Measurements from ENCODE around the gene P2RX6.

Gene P2RX6

DNA sequence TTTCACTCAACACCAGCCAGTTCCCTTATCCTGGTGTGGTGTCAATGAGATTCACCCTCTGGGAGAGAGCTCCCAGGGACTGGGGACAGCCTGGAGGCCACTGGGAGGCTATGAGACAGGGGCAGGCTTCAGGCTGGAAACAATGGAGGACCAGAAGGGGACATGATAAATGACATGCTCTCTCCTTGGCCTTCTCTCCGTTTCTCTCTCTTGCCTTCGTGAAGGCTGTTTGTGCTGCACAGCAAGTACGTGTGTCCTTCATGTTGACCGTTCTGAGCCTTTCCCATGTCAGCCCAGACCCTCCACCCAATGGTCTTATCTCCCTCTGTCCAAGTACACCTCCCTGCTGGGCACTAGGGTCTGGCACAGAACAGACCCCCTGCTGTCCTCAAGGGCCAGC lies 34.4 kb upstream of the P2RX6 start:
- no peak for DNase-seq

DNA sequence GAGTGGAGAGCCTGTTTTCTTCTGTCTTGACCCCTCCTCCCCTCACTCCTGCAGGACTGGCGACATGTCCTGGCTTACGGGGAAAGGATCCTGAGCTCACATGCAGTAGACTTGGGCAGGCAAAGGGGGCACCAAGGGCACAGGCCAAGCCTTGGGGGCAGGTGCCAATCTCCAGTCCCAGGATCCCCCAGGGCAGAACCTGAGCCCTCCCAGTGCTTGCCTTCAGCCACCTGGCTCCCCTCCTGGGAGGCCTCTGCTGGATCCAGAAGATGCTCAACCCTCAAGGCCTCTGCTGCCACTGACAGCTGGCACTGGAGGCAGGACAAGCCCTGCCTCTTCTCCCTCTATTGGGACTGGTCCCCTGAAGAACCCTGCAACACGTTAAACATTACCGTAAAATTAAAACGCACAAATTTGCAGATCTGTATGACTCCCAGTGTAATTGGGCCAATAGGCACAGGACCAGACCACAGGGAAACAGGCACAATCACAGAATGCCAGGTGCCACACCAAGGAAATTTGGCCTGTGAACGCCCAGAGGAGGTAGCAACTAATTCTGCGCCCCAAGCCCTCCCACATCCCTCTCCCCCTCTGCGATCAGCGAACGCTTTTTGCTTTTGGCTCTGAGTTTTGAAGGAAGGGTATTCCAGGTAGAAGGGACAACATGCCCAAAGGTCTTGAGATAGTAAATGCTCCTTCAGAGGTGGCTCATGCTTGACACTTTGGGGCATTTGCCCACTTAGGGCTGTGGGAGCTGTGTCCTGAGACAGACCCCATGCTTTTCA lies 33.8 kb upstream of the P2RX6 start:
- DNase-seq = no peak

DNA sequence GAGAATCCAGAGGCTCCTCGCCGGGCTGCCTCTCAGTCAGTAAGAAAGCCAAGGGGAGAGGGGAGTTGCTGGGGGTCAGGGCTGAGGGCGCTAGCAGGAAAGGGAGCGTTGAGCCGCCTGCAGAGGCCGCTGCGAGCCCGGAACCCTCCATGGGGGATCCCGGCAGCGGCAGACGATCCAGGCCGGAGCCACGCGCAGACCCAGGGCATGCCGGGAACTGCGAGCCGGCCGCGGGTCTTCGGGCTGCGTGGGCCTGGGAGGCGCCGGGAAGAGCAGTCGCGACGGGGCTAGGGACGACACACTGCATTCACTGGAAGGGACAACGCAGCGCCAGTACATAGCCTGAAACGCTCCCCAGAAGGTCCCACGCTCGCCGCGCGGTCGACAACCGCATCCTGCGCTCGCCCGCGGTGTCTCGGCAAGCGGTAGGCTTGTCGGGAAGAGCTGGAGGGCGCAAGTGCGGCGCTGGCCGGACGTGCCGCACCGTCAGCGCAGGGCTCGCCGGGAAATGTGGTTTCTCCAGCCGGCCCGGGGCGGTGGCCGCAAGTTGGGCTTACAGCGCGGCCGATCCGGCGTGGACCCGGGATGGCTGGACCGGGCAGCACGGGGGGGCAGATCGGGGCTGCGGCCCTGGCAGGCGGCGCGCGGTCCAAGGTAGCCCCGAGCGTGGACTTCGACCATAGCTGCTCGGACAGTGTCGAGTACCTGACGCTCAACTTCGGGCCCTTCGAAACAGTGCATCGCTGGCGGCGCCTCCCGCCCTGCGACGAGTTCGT lies 33.0 kb upstream of the P2RX6 start, which contains the start of gene LZTR1:
LZTR1 (plus strand) TSS at position 511 of the 776 bp plus-strand sequence; CDS start at position 586, 75 bp downstream.
- DNase-seq = peak; percentile 82

DNA sequence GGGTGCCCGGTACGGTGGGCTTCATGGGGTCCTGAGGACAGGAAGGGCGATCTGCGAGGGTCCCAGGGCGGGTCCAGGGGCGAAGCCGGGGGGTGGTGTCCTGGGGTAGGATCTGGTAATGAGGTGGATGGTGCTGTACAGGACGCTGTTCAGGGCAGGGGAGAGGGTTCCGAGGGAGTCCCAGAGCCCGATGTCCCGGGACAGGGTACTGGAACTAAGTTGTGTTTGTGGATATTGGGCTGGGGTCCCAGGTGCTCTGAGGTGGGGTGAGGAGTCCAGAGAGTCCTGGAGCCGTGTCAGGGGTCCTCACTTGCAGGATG lies 32.4 kb upstream of the P2RX6 start:
- no peak for DNase-seq

DNA sequence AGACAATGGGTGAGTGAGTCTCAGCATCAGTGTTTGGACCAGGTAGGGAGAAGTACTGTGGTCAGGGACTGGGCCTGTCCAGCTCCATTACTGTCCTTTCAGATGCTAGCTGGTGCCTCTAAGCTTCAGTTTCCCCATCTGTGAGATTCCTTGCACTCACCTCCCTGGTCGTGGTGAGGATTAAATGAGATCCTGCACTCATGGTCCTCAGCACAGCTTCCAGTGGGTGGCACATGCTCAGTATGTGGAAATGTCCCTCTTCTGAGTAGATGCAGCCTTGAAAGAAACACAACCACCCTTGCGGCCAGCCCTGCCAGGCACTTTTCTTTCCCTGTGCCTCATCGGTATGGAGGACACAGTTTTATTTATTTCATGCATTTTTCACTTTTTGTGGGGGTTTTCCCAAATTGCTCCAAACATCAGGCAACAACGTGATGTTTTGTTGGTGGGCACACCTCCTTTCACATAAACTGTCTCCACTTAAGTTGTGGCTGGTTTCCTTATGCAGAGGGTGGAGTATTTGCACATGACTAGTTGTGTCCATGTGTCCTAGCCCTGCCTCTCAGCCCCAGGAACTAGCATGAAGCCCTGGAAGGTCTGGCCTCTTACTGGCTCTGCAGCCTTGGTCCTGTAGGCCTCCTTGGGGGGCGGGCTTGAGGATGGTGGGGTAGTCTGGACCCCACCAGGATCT lies 31.7 kb upstream of the P2RX6 start:
- no peak for DNase-seq

DNA sequence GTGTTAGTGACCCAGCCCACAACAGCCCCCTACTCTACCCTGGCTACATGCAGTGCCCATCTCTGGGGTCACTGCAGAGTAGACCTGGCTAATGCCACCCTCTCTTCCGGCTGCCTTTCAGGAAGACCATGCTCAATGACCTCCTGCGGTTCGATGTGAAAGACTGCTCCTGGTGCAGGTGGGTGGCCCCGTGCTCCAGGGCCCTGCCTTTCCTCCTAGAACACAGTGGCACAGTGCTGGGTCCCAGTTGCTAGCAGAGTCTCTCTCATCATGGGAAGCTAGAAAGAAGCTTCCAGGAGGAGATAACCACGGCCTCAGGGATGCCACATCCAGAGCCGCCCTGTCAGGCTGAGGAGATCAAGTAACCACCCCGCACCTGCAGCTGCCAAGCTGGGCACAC lies 29.2 kb upstream of the P2RX6 start:
- no peak for DNase-seq

DNA sequence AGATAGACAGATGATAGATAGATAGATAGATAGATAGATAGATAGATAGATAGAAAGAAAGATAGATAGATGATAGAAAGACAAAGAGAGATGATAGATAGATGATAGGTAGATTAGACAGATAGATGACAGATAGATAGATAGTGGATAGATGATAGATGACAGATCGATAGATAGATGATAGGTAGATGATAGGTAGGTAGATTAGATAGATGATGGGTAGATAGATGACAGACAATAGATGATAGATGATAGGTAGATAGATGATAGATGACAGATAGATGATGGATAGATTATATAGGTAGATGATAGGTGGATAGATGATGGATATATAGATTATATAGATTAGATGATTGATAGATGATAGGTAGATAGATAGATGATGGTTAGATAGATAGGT lies 28.6 kb upstream of the P2RX6 start:
- DNase-seq = no peak

DNA sequence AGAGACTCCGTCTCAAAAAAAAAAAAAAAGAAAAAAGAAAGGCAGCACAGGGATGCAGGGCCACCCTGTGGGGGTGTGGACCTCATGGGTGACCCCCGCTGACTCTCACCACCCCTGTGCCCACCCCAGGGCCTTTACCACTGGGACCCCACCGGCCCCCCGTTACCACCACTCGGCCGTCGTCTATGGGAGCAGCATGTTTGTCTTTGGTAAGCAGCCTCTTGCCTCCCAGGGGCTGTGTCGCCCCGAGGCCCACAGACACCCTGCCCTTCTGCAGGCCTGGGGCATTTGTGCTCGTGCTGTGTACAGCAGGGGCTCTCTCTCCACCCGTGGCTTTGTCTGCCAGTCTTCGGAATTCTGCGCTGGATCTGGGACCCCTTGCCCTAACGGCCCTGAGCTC lies 27.6 kb upstream of the P2RX6 start:
- no peak for DNase-seq

DNA sequence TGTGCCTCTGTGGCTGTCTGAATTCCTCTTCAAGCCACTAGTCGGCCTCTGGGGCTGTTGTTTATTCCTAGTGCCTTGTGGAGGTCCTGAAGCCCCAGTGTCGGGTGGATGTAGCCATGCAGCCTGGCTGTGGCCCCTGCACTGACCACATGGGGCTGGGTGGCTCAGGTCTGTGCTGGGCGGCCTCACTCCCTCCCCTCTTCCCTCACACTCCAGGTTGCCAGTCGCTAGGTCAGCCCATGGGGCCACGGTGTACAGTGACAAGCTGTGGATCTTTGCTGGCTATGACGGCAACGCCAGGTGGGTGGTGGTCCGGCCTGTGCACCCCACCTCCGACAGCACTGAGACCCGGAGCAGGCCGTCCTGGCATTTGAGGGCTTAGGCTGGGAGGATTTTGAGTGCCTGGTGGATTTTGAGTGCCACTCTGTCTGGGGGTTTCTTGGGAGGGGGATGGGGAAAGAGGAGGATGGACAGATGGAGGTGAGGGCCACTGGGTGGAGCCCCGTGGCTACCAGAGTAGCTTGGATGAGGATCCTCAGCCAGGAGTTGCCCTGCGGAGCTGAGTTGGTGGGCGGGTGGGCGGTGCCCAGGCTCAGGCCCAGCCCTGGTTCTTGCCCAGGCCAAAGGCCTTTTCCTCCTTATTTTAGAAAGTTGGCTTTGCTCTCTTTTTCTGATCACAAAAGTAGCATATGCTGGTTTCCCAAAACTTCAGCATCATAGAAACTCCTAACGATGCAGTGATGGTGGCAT lies 26.2 kb upstream of the P2RX6 start:
- no peak for DNase-seq

DNA sequence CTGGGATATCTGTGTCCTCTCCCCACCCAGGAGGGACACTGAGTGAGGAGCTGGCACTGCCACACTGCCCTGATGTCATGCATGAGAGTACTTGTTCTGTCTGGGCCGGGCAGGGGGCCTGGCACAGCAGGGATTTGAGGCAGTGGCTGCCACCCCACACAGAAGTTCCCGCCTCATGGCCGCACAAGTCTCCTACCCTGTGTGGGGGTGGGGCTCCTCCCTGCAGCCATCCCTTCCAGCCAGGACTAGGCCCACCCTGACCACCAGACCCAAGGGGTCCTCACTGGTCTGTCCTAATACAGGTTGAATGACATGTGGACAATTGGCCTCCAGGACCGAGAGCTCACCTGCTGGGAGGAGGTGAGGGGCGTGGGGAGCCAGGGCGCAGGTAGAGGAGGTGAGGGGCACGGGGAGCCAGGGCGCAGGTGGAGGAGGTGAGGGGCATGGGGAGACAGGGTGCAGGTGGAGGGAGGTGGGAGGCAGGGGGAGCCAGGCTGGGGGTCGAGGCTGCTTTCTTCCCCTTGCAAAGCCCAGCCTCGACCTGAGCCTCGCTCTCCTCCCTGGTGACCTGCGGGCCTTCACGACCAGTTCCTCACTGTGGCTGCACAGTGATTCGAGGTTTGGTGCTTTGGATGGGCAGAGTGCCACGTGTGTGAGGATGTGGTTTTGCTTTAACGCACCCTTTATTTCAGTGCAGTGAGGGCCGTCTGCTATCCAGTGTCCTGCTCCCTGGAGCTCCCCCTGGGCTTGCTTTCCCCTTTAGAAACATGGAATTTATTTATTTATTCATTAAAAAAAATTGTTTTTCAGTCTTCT lies 25.4 kb upstream of the P2RX6 start:
- peak; percentile 31 for DNase-seq

DNA sequence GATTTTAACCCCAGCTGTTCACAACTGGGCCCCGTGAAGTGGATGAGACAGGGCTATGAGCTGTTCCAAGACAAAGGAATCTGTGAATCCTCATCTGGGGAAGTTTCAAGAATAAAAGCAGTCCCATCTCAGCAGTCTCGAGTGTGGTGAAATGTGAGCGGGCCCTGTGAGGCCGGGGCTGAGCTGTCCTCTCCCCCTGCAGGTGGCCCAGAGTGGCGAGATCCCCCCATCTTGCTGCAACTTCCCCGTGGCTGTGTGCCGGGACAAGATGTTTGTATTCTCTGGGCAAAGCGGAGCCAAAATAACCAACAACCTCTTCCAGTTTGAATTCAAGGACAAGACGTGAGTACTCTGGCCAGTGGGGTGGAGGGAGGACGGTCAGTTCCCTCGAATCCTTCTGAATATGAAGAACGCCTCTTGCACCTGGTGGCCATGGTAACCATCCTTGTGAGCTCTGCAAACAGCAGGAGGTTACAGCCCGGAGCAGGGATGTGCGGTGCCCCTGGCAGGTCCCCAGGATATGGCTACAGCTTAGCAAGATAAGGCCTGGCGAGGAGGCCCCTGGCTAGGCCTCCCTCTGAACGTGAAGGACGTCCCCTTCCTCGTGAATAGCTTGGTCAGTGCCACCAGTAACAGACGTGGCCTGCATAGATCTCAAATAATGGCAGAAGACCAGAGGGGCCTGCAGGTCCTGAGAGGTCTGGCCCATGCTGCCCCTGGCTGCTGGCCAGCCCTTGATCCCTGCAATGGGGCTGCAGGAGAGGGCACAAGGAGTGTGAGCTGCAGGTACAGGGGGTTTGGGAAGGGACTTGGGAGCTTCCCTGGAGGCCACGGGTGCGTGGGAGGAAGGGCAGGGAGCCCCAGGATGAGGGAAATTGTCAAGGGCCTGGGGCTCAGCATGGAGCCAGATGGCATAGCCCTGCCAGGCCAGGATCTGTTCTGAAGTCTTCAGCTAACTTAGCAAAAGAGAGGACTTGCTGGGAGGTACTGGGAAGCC lies 24.5 kb upstream of the P2RX6 start:
- no peak for DNase-seq

DNA sequence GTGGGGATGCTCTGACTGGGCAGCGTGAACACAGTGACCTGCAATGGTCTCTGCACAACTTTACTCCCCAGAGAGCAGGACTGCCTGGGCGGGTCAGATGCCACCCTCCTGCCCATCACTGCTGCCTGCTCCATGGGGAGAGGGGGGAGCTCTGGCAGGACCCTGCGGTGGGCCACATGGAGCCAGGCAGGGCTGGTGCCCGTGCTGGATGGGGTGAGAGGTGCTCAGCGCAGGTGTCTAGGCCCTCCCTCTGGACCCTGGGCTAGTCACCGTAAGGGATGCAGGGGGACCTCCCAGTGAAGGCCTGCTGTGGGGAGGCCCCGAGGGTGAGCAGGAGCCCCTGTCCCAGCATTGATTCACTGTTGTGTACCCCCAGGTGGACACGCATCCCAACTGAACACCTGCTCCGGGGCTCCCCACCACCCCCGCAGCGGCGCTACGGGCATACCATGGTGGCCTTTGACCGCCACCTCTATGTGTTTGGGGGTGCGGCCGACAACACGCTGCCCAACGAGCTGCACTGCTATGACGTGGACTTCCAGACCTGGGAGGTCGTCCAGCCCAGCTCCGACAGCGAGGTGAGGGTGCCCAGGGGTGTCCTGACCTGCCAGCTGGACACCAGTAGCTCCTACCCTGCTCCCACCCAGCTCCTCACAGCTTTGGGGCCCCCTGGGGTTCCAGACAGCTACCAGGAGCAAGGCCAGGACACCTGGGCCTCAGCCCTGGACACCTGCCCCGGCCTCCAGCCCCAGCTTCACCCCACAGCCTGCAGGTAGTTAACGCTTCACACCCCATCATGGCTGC lies 23.5 kb upstream of the P2RX6 start:
- no peak for DNase-seq

DNA sequence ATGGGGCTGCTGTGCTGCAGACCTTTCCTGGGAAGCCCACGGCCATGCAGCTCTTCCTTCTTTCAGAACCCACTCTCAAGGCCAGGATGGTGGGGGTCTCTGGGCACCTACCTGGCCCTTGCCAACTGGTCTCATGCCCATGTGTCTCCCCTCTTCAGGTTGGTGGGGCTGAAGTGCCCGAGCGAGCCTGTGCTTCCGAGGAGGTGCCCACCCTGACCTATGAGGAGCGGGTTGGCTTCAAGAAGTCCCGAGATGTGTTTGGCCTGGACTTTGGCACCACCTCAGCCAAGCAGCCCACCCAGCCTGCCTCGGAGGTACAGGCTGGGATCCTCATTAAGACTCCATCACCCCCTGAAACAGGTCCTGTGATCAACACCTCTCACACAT lies 22.9 kb upstream of the P2RX6 start:
- DNase-seq = no peak

DNA sequence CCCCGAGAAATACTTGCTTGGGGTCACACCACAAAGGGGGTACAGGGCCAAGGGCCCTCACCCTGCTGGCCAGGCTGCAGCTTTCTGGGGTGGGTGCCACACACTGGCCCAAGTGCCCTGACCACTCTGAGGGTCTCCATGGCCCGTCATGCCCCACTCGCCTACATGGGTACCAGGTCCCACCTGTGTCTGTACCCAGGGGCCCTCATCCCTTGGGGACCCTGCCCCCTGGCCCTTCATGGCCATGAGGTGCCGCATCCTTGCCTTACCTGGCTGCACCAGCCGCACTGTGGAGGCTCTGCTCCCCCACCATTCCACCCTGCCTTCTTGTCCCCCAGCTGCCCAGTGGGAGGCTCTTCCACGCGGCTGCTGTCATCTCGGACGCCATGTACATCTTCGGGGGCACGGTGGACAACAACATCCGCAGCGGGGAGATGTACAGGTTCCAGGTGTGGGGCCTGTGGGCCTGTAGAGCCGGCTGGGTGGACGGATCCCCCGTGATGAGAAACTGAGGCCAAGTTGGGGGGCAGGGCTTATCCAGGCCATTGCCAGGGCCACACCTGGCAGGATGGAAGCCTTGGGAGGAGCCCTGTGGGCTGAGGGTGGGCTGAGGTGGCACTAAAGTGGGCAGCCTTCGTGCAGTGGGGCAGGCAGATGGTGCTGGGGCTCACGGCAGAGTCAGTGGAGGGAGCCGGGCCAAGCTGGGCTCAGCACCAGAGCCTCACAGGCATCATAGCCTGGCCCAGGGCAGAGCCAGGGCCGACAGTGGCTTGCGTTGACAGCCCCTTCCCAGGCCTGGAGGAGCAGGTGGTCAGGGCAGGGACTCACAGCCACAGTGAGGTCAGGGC lies 22.3 kb upstream of the P2RX6 start:
- DNase-seq = no peak

DNA sequence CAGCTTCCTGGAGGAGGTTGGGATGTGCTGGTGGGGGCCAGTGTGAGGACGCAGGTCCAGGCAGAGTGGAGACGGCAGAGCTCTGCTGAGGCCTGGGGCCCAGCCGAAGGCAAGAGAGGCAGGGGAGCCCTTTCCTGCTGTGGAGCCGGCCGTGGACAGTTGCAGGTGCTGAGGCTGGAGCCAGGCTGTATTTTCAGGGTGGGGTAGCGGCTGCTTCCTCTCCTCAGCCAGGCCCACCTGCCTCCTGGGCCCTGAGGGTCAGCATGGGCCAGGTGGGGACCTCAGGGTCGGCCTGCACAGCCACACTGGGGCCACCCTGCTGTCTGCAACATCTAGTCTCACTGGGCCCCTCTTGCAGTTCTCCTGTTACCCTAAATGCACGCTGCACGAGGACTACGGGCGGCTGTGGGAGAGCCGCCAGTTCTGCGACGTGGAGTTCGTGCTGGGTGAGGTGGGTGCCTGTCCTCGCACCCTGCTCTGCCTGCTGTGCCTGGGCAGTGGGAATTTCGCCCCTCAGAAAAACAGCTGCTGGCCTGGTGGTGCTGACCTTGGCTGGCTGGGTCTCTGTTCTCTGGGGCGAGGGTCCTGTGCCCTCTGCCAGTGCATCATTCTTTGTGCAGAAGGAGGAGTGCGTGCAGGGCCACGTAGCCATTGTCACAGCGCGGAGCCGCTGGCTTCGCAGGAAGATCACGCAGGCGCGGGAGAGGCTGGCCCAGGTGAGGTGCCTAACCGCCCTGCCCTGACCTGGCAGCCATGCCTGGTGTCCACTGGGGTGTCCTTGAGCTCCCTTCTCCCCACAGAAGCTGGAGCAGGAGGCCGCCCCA lies 21.4 kb upstream of the P2RX6 start:
- no peak for DNase-seq

DNA sequence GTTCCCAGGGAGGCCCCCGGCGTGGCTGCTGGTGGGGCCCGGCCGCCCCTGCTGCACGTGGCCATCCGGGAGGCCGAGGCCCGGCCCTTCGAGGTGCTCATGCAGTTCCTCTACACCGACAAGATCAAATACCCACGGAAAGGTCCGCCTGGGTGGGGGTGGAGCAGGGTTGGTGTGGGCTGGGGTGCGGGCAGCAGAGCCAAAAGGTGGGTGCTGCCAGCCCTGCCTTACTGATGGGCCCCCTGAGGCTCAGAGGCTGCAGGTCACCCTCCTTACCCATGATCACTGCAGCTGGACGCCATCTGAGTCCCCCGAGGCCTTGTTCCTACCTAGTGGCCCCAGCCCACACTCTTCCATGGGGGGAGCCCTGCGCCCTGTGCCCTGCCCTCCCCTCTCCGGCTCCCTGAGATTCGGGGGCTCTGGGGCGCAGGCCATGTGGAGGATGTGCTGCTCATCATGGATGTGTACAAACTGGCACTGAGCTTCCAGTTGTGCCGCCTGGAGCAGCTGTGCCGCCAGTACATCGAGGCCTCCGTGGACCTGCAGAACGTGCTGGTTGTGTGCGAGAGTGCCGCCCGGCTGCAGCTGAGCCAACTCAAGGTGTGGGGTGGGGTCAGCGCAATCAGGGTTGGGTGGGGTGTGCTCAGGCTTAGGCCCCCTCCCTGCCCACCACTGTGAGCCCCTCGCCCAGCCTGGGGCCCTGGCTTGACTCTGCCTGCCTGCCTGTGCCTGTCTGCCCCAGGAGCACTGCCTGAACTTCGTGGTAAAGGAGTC lies 20.6 kb upstream of the P2RX6 start:
- DNase-seq = no peak

DNA sequence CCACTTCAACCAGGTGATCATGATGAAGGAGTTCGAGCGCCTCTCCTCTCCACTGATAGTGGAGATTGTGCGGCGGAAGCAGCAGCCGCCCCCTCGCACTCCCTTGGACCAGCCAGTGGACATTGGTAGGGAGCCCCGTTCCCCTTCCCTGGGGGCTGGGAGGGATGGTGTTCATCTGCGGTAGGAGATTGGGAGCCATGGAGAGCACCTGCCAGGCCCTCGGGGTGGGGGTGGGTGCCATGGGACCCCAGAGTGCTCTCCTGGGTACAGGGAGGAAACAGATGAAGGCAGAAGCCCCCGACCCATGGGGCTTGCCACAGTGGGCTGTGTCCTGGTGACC lies 20.1 kb upstream of the P2RX6 start:
- no peak for DNase-seq

Measured in EL (cell line).